Tibial artery (tissue), 4 donors: Measurements from ENCODE around the gene ROR2.

Experiments used
- DNase-seq, 2 donors: peaks; one replicate each; pipeline ENCODE4 v3.0.0-alpha.2; 2019
- H3K27ac ChIP-seq, 2 donors: fragments of 200-600 bp; sonication (generic) in 1 of 2; 1 replicate in 1 of 2; 2 replicates in 1 of 2; pipeline ENCODE4 v1.5.1; 2018 to 2019; ENCODE audit warnings: mild to moderate bottlenecking in 1 of 2
- H3K27me3 ChIP-seq, 2 donors: fragments of 200-600 bp; sonication (generic) in 1 of 2; one replicate each; pipeline versions ENCODE4 v1.5.1 to v1.6.0; 2016 to 2019
- H3K36me3 ChIP-seq, 3 donors: fragments of 200-600 bp; sonication (generic) in 2 of 3; one replicate each; pipeline ENCODE4 v1.5.1; 2016 to 2019; ENCODE audit warnings: mild to moderate bottlenecking in 2 of 3
- H3K4me1 ChIP-seq, 4 donors: fragments of 200-600 bp; sonication (generic) in 2 of 4; 1 replicate in 3 of 4; 2 replicates in 1 of 4; pipeline ENCODE4 v1.5.1; 2016 to 2019
- H3K4me3 ChIP-seq, 2 donors: fragments of 200-600 bp; sonication (generic) in 1 of 2; 1 replicate in 1 of 2; 2 replicates in 1 of 2; pipeline ENCODE4 v1.5.1; 2018 to 2019; ENCODE audit warnings: mild to moderate bottlenecking in 2 of 2
- H3K9me3 ChIP-seq, 3 donors: fragments of 200-600 bp; sonication (generic) in 1 of 3; one replicate each; pipeline ENCODE4 v1.5.1; 2016 to 2019
- intact Hi-C: fragments of 100-400 bp; cut with DNase I; formaldehyde crosslinking; loops from one replicate; pipeline ENCODE4 v1.15.0; 2023; ENCODE audit warnings: low total_unique reads
- TF ChIP-seq, protein P1 (sequence below), 2 experiments: fragments of 200-600 bp in 1 of 2; fragments of 450-650 bp in 1 of 2; IDR thresholded peaks; one replicate each; pipeline ENCODE4 v1.5.1; 2017 to 2019; ENCODE audit warnings: antibody characterized with exemption in 2 of 2, mild to moderate bottlenecking in 1 of 2, moderate library complexity in 1 of 2

ROR2 gene

DNA sequence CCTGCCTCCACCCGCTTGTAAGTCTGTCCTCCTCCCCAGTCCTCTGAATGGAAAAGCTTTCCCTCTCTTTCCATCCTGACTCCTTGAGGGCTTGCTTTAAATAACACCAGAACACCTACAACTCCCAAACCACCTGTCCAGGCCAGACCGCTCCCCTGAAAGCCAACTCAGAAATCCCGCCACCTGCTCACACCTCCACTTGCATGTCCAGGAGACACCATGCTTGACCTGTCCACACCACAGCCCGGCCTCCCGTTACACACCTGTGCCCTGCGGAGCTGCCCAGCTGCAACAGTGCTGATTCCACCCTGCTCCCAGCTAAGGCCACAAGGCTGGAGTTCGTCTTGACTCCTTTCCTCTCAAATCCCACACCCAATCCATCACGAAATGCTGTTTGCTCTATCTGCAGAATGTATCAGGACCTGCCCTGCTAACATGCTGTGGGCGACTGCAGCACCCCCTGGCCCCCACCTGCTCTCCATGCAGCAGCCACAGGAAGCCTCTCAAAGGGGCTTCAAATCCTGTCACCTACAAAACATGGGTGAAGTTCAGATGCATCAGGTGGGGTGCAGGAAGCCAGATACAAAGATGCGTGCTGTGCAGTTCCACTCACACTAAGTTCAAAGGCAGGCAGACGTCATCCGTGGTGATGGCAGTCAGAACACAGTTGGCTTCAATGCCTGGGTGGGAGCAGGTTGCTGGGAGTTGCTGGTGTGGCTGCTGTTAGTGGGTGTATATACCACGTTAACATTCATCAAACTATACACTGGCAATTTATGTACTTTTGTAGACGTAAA, 166.0 kb downstream of the ROR2 start:
- Histone ChIP-seq H3K9me3 (no peaks in the 10 kb centered on the region), H3K27ac (no peak overlapping the region), H3K36me3 (no peaks in the 10 kb centered on the region), H3K4me1 (peaks cover 0 to 3% (median 0%) of the 10 kb centered on the region in 4 donors), H3K4me3 (no peak overlapping the region), H3K27me3 (peaks cover 0 to 2% of the 10 kb centered on the region in 2 donors)
- no peak for DNase-seq
- intact Hi-C loops: no loop called here
- TF ChIP-seq, protein P1, sequence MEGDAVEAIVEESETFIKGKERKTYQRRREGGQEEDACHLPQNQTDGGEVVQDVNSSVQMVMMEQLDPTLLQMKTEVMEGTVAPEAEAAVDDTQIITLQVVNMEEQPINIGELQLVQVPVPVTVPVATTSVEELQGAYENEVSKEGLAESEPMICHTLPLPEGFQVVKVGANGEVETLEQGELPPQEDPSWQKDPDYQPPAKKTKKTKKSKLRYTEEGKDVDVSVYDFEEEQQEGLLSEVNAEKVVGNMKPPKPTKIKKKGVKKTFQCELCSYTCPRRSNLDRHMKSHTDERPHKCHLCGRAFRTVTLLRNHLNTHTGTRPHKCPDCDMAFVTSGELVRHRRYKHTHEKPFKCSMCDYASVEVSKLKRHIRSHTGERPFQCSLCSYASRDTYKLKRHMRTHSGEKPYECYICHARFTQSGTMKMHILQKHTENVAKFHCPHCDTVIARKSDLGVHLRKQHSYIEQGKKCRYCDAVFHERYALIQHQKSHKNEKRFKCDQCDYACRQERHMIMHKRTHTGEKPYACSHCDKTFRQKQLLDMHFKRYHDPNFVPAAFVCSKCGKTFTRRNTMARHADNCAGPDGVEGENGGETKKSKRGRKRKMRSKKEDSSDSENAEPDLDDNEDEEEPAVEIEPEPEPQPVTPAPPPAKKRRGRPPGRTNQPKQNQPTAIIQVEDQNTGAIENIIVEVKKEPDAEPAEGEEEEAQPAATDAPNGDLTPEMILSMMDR (IDR thresholded peaks at IDR 0.05): no peak

DNA sequence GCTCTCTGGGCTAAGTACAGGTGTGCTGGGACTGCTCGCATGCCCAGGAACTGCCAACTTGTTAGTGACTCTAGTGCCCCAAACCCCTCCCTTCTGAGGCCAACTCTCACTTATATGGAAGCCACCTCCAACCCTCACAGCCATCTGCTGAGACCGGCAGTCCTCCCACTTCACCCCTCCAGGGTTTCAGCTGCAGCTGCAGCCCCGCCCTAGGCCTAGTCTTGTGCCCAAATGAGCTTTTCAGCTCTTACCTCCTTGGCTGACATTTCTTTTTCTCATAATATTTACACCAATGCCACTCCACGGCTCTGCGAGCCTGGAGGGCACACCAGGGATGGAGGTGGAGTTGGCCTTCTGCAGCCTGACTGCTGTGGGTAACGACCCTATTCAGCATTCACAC, 166.6 kb downstream of the ROR2 start:
- H3K4me3 ChIP-seq: no peak overlapping the region
- peaks cover 0 to 2% of the 10 kb centered on the region in 2 donors for H3K27me3 ChIP-seq
- TF ChIP-seq, protein P1 (IDR thresholded peaks at IDR 0.05): no peak
- H3K27ac ChIP-seq: no peak overlapping the region
- peaks cover 0 to 3% (median 0%) of the 10 kb centered on the region in 4 donors for H3K4me1 ChIP-seq
- DNase-seq: no peak
- no peaks in the 10 kb centered on the region for H3K9me3 ChIP-seq
- no peaks in the 10 kb centered on the region for H3K36me3 ChIP-seq
- intact Hi-C loops: no loop called here

DNA sequence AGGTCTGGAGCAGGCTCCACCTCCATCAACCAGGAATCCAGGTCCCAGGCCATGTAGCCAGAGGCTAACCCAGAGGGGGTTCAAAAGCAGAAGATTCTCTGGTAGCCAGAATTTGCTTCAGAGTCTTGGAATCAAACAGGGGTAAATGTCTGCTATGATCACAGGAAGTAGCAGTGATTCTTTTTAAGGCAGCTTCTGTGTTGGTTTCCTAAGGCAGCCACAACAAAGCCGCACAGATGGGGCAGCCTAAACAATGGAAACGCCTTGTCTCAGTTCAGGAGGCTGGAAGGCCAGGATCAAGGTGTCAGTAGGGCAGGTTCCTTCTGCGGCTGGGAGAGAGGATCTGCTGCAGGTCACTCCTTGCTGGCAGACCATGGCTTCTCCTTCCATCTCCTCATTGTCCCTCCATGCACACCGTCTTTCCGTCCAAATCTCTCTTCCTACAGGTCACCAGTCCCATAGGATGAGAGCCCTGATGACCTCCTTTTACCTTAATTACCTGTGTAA, 167.3 kb downstream of the ROR2 start:
- TF ChIP-seq, protein P1 (IDR thresholded peaks at IDR 0.05): no peak
- DNase-seq: no peak
- H3K4me3 ChIP-seq: no peak overlapping the region
- no peaks in the 10 kb centered on the region for H3K9me3 ChIP-seq
- no peak overlapping the region for H3K27ac ChIP-seq
- intact Hi-C loops: no loop called here
- H3K27me3 ChIP-seq: peaks cover 0 to 2% of the 10 kb centered on the region in 2 donors
- peaks cover 0 to 3% (median 0%) of the 10 kb centered on the region in 4 donors for H3K4me1 ChIP-seq
- H3K36me3 ChIP-seq: no peaks in the 10 kb centered on the region

DNA sequence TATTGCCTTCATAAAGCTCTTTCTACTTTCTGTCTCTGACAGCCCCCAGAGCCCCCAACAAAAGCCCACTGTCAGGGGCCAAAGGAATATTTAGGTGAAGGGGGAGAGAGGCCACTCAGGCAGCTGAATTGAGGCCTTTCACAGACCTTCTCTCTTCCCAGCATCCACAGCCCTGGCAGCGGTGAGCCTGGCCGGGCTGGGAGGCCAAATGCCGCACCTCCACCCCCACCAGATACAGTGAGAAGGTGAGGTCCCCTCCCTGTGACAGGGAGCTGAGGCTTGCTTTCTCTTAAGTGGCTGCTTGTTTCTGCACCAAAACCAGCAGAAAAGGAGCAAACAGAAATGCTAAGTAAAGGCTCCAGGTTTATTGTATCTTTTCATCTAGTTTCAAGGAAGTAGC, 168.1 kb downstream of the ROR2 start:
- H3K9me3 ChIP-seq: no peaks in the 10 kb centered on the region
- intact Hi-C loops: no loop called here
- H3K27me3 ChIP-seq: peaks cover 0 to 2% of the 10 kb centered on the region in 2 donors
- H3K36me3 ChIP-seq: no peaks in the 10 kb centered on the region
- TF ChIP-seq, protein P1 (IDR thresholded peaks at IDR 0.05): no peak
- DNase-seq: no peak
- H3K4me1 ChIP-seq: peaks cover 0 to 3% (median 0%) of the 10 kb centered on the region in 4 donors
- no peak overlapping the region for H3K4me3 ChIP-seq
- no peak overlapping the region for H3K27ac ChIP-seq

DNA sequence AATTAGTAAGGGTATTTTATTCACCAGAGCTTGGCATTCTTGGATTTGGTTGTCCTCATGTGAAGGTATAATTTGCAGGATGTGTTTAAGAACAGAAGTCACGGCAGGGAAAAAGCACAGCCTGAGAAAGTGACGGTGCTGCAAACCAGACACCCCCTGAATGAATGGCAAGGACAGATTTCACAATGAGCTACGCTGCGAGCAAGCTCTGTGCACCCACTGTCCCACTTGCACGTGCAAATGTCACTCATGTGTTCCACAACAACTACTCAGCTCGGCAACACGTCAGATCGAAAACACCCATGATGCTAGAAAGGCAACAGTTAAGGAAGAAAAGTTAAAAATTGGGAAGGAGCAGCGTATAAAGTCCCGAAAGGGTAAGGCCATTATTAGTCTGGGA, 168.9 kb downstream of the ROR2 start:
- intact Hi-C loops: no loop called here
- TF ChIP-seq, protein P1 (IDR thresholded peaks at IDR 0.05): no peak
- no peaks in the 10 kb centered on the region for H3K9me3 ChIP-seq
- peaks cover 0 to 3% (median 0%) of the 10 kb centered on the region in 4 donors for H3K4me1 ChIP-seq
- no peak for DNase-seq
- no peak overlapping the region for H3K27ac ChIP-seq
- peaks cover 0 to 3% of the 10 kb centered on the region in 2 donors for H3K27me3 ChIP-seq
- no peak overlapping the region for H3K4me3 ChIP-seq
- H3K36me3 ChIP-seq: no peaks in the 10 kb centered on the region
